H1 (cell line): ENCODE measurements around the gene ATP11C. TPM values are rescaled to one million over a fixed set of nuclear protein-coding genes. Genes with fewer than 3 reads are reported as not detected.

ENCODE experiments used
- E2F6 ChIP-seq: IDR thresholded peaks from 2 replicates; pipeline ENCODE4 v1.6.1; 2012; ENCODE audit warnings: inconsistent platforms
- NANOG ChIP-seq: IDR thresholded peaks from 2 replicates; pipeline ENCODE4 v1.6.1; 2011; ENCODE audit warnings: low read length, low read depth, mild to moderate bottlenecking, inconsistent platforms; ENCODE audit not compliant: insufficient read depth, poor library complexity, severe bottlenecking
- RXRA ChIP-seq: IDR thresholded peaks from 2 replicates; pipeline ENCODE4 v1.6.1; 2011; ENCODE audit warnings: low read depth, mild to moderate bottlenecking, low read length, moderate library complexity; ENCODE audit not compliant: insufficient read depth
- polyA plus RNA-seq, 7 experiments: library from polyadenylated mRNA; depleted of rRNA in 3 of 7; stranded (reverse) in 5 of 7; unstranded in 2 of 7; fragments of >200 nt in 5 of 7; fragments of 200-250 nt in 2 of 7; gene quantifications; 1 replicate in 5 of 7; 2 replicates in 1 of 7; 4 replicates in 1 of 7; pipeline versions ENCODE4 v1.2.1 to v1.2.3, GENCODE V29; 2011 to 2013; ENCODE audit warnings: missing spikeins in 2 of 7, mixed read lengths in 2 of 7
- total RNA-seq: library from RNA; stranded (reverse); fragmentation: NEBNext Ultra II Directional; extraction: Animal tissue kit (Norgen Biotek cat#: 25700); gene quantifications from 2 replicates; pipeline ENCODE4 v1.2.1, GENCODE V29; 2021

Gene ATP11C
- total and polyA plus RNA-seq, 2 of the 8 experiments (the other 6 are each of a cell fraction or from before 2014, with no cell fraction given) = 14.7 to 52.1 TPM

GRCh38 chrX:139892512-139892911 is 40.3 kb downstream of the ATP11C start (continued):
- TF ChIP-seq RXRA = no peak
- TF ChIP-seq NANOG = no peak
- TF ChIP-seq E2F6 = no peak
